Body of pancreas (tissue), 4 donors: ENCODE data around the gene HTT. TPM values are rescaled to one million over a fixed set of nuclear protein-coding genes. Genes with fewer than 3 reads are reported as not detected.
A peak's percentile ranks its signal among the peaks of the same experiment; 100 is the strongest.

ENCODE experiments used
- ATAC-seq: fragments of 150-250 bp; one replicate; pipeline ENCODE4 v1.9.1; 2016
- DNase-seq, 4 donors: peaks; one replicate each; pipeline ENCODE4 v3.0.0-alpha.2; 2019
- H3K27ac ChIP-seq, 4 donors: fragments of 200-600 bp; sonication (generic); 1 replicate in 3 of 4; 2 replicates in 1 of 4; pipeline versions ENCODE4 v1.5.1 to v1.6.1; 2016 to 2019; ENCODE audit warnings: mild to moderate bottlenecking in 1 of 4, mixed read lengths in 1 of 4, moderate library complexity in 1 of 4
- H3K27me3 ChIP-seq, 2 donors: fragments of 200-600 bp; sonication (generic); one replicate each; pipeline ENCODE4 v1.6.0; 2016; ENCODE audit warnings: mild to moderate bottlenecking in 1 of 2
- H3K36me3 ChIP-seq, 2 donors: fragments of 200-600 bp; sonication (generic); replicated peaks in 1 of 2; 2 replicates each; pipeline ENCODE4 v1.5.1; 2016; ENCODE audit warnings: low read depth in 2 of 2; ENCODE audit not compliant: insufficient read depth in 1 of 2
- H3K4me1 ChIP-seq: fragments of 200-600 bp; sonication (generic); one replicate; pipeline ENCODE4 v1.6.0; 2016
- H3K4me3 ChIP-seq, 2 donors: fragments of 200-600 bp; sonication (generic); 1 replicate in 1 of 2; 2 replicates in 1 of 2; pipeline ENCODE4 v1.5.1; 2016 to 2019
- H3K9me3 ChIP-seq, 3 donors: fragments of 200-600 bp; sonication (generic); 1 replicate in 2 of 3; 2 replicates in 1 of 3; pipeline ENCODE4 v1.5.1; 2016
- CTCF ChIP-seq, 7 experiments: fragments of 450-650 bp in 4 of 7; fragments of 200-600 bp in 3 of 7; sonication (generic) in 3 of 7; IDR thresholded peaks; one replicate each; pipeline ENCODE4 v1.5.1; 2016 to 2019; ENCODE audit warnings: antibody characterized with exemption in 7 of 7
- POLR2A ChIP-seq, 3 donors: fragments of 450-650 bp; IDR thresholded peaks; one replicate each; pipeline ENCODE4 v1.6.1; 2016; ENCODE audit warnings: antibody characterized with exemption in 3 of 3, mild to moderate bottlenecking in 2 of 3
- whole genome bisulfite sequencing, 2 donors: methylation state at CpG; one replicate each; pipeline ENCODE4 v1.1.5; 2017; 5-methylcytosine and 5-hydroxymethylcytosine counted together
- intact Hi-C: fragments of 100-400 bp; cut with DNase I; formaldehyde crosslinking; loops from one replicate; pipeline ENCODE4 v1.15.1; 2023
- total RNA-seq, 2 donors: library from RNA; depleted of rRNA; stranded (reverse); fragments of >200 nt; gene quantifications; one replicate each; pipeline ENCODE4 v1.1.0, GENCODE V29; 2016

HTT gene
- total RNA-seq, 2 donors from 2014 or later: 40.5 to 115 TPM

- Histone ChIP-seq H3K4me1 (no peaks in the 10 kb centered on the region), H3K36me3 (no peaks in the 10 kb centered on the region), H3K27ac (no peak overlapping the region), H3K27me3 (no peaks in the 10 kb centered on the region), H3K9me3 (no peaks in the 10 kb centered on the region), H3K4me3 (no peak overlapping the region)
- ATAC-seq (no peak), DNase-seq (peak in 1 of 4 donors; percentile 5)
- intact Hi-C loops: no loop called here
- TF ChIP-seq CTCF (IDR thresholded peaks at IDR 0.05) (no peak), POLR2A (IDR thresholded peaks at IDR 0.05) (no peak)
- WGBS, 2 donors: 85 to 89% methylated on average over 18 to 23 of the region's 23 CpGs
Measured at GRCh38 chr4:3262208-3263052, 187.9 kb downstream of the HTT start.

DNA sequence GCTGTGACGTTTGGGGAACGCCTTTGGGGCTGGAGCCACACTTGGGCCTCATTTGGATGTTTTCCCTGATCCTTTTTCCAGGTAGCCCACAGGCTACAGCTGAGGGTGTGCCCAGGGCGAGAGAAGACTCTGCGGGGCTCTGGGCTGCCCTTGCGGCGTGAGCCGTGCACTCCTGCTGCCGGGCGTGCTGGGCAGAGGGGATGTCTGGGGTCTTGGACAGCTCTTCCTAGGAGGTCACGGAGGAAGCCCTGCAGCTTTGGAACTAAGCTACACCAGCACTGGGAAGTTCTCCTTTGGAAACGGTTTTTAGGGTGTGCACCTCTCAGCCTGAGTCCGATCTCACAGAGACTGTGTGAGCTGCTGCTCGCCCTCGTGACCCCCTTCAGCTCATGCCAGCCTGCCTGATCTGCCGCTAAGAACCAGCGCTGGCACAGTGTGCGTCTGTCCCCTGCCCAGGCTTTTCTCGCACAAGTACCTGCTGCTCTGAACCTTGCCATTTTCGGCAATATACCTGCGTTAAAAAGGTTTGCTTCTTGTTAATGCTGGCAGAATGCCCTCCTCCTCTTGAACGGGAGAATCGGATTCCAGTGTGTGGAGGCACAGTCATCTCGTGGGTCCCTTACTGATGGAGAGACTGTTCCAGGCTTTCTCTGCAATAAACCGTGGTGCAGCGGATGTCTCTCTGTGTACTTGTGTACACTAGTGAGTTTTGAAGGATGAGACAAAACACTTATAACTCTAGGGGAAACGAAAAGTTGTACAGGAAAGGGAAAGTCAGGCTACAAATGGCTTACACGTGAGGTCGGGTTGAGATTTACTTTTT lies 188.8 kb downstream of the HTT start:
- Histone ChIP-seq H3K27me3 (no peaks in the 10 kb centered on the region), H3K4me1 (peaks cover 3% of the 10 kb centered on the region), H3K9me3 (no peaks in the 10 kb centered on the region), H3K27ac (no peak overlapping the region), H3K36me3 (no peaks in the 10 kb centered on the region), H3K4me3 (no peak overlapping the region)
- TF ChIP-seq POLR2A (IDR thresholded peaks at IDR 0.05) (no peak), CTCF (IDR thresholded peaks at IDR 0.05) (no peak)
- no peak for ATAC-seq
- intact Hi-C loops: no loop called here
- WGBS, 2 donors: 84 to 88% methylated on average over 22 to 28 of the region's 28 CpGs
- no peak for DNase-seq

GRCh38 chr4:3263876-3264193 lies 189.4 kb downstream of the HTT start:
- Histone ChIP-seq H3K27ac (no peak overlapping the region), H3K36me3 (no peaks in the 10 kb centered on the region), H3K9me3 (no peaks in the 10 kb centered on the region), H3K27me3 (no peaks in the 10 kb centered on the region), H3K4me3 (no peak overlapping the region), H3K4me1 (peaks cover 5% of the 10 kb centered on the region)
- intact Hi-C loops: no loop called here
- TF ChIP-seq POLR2A (IDR thresholded peaks at IDR 0.05): no peak
- TF ChIP-seq CTCF (IDR thresholded peaks at IDR 0.05): no peak
- 67 to 83% methylated on average over 6 of the region's 6 CpGs for WGBS, 2 donors
- ATAC-seq (no peak), DNase-seq (no peak)

DNA sequence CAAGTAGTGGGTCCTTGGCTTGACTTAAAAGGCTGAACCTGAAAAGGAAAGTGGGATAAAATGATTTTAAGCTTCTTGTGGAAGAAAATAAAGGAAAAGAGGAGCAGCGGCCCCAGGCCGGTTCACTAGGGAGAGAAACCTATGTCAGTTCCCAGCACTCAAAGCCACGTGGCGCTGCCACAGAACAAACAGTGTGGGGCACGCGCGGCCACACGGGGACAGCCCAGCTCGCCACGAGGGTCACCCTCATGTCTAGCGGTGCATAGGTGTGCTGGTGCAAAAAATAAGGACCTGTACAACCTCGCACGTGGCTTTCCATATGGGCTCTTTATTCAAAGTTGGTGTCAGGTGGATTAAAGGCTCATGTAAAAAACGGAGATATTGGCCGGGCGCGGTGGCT lies 191.6 kb downstream of the HTT start:
- H3K27ac ChIP-seq: no peak overlapping the region
- WGBS, 2 donors: 93 to 95% methylated on average over 17 of the region's 17 CpGs
- peaks cover 19% of the 10 kb centered on the region for H3K4me1 ChIP-seq
- H3K36me3 ChIP-seq: no peaks in the 10 kb centered on the region
- TF ChIP-seq POLR2A (IDR thresholded peaks at IDR 0.05) (no peak), CTCF (IDR thresholded peaks at IDR 0.05) (no peak)
- no peaks in the 10 kb centered on the region for H3K27me3 ChIP-seq
- DNase-seq: no peak
- no peak overlapping the region for H3K4me3 ChIP-seq
- intact Hi-C loops: no loop called here
- no peaks in the 10 kb centered on the region for H3K9me3 ChIP-seq
- no peak for ATAC-seq
